Testis (tissue), 5 donors: Measurements from ENCODE around the gene HSPA6. TPM values are rescaled to one million over a fixed set of nuclear protein-coding genes. Genes with fewer than 3 reads are reported as not detected.
A peak's percentile ranks its signal among the peaks of the same experiment; 100 is the strongest.
"Not testable (repeated sequence)": the region's sequence is repeated elsewhere in the genome, so short reads cannot be mapped to it uniquely, and the experiment has no call there.

Experiments
- DNase-seq: peaks from one replicate; pipeline ENCODE4 v3.0.0-alpha.2; 2019
- H3K27ac ChIP-seq, 2 donors: fragments of 200-600 bp; sonication (generic); one replicate each; pipeline ENCODE4 v1.5.1; 2019
- H3K27me3 ChIP-seq: fragments of 200-600 bp; sonication (generic); one replicate; pipeline ENCODE4 v1.5.1; 2019
- H3K36me3 ChIP-seq: fragments of 200-600 bp; sonication (generic); one replicate; pipeline ENCODE4 v1.5.1; 2017; ENCODE audit warnings: low read depth; ENCODE audit errors: missing control alignments
- H3K4me1 ChIP-seq: fragments of 200-600 bp; sonication (generic); one replicate; pipeline ENCODE4 v1.5.1; 2019
- H3K4me3 ChIP-seq, 2 donors: fragments of 200-600 bp; sonication (generic); one replicate each; pipeline ENCODE4 v1.5.1; 2017 to 2019
- H3K9me3 ChIP-seq: fragments of 200-600 bp; sonication (generic); one replicate; pipeline ENCODE4 v1.5.1; 2017
- POLR2A ChIP-seq: fragments of 450-650 bp; IDR thresholded peaks from one replicate; pipeline ENCODE4 v1.6.1; 2017; ENCODE audit warnings: antibody characterized with exemption, mild to moderate bottlenecking, moderate library complexity
- WGBS, 2 donors: methylation state at CpG; one replicate each; pipeline ENCODE4 v1.1.5; 2018; 5-methylcytosine and 5-hydroxymethylcytosine counted together
- intact Hi-C: fragments of 100-400 bp; cut with DNase I; formaldehyde crosslinking; loops from one replicate; pipeline ENCODE4 v1.15.1; 2023; ENCODE audit warnings: low total_unique reads
- long read RNA-seq, 2 donors: transcript quantifications; one replicate each; lab custom pipeline, GENCODE V29; 2026
- polyA plus RNA-seq: library from polyadenylated mRNA; stranded (reverse); fragments of 350-450 nt; fragmentation: Illumina TruSeq; extraction: RNeasy Lipid Tissue Mini Kit (QIAGEN cat#74804); gene quantifications from one replicate; pipeline ENCODE4 v1.2.3, GENCODE V29; 2014; ENCODE audit warnings: low read depth, low replicate concordance; ENCODE audit not compliant: insufficient read depth
- total RNA-seq, 2 donors: library from RNA; depleted of rRNA; stranded (reverse); fragments of >200 nt; gene quantifications; one replicate each; pipeline ENCODE4 v1.2.3, GENCODE V29; 2016
- TF ChIP-seq, protein P1 (sequence below), 3 experiments: fragments of 450-650 bp in 2 of 3; fragments of 200-600 bp in 1 of 3; sonication (generic) in 1 of 3; IDR thresholded peaks; one replicate each; pipeline ENCODE4 v1.5.1; 2016 to 2019; ENCODE audit warnings: antibody characterized with exemption in 3 of 3, mild to moderate bottlenecking in 2 of 3, moderate library complexity in 1 of 3

The HSPA6 gene
- total RNA-seq = 1 to 10 TPM in 1 of 2 donors, under 1 TPM in 1; 0.94 to 2.5 TPM
- polyA plus RNA-seq = 2.8 TPM
- long read RNA-seq, donor 1, partial matches to known transcripts = 0 of 1 reads
- long read RNA-seq, donor 1, other reads (novel, unspliced or antisense) = 0 of 1 reads
- long read RNA-seq, donor 2 = 0 reads

DNA sequence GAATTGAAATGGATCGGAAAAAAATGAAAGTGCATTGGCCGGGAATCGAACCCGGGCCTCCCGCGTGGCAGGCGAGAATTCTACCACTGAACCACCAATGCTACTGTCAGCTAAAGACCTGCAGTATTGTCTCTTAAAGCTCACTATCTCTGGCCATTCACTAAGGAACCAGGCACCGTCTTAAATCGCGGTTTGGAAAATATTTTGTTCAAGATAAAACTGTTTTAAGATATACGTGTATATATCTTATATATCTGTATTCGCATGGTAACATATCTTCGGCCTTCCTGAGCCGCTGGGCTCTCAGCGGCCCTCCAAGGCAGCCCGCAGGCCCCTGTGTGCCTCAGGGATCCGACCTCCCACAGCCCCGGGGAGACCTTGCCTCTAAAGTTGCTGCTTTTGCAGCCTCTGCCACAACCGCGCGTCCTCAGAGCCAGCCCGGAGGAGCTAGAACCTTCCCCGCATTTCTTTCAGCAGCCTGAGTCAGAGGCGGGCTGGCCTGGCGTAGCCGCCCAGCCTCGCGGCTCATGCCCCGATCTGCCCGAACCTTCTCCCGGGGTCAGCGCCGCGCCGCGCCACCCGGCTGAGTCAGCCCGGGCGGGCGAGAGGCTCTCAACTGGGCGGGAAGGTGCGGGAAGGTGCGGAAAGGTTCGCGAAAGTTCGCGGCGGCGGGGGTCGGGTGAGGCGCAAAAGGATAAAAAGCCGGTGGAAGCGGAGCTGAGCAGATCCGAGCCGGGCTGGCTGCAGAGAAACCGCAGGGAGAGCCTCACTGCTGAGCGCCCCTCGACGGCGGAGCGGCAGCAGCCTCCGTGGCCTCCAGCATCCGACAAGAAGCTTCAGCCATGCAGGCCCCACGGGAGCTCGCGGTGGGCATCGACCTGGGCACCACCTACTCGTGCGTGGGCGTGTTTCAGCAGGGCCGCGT lies at the start of gene HSPA6:
Gene HSPA6, plus strand, starts transcription at position 724 of the 925 bp plus-strand sequence. Its CDS starts 119 bp downstream, at position 843.
- DNase-seq = peak; percentile 85
- intact Hi-C loops, H3K4me1 ChIP-seq, H3K36me3 ChIP-seq, H3K9me3 ChIP-seq, H3K27me3 ChIP-seq: not testable (repeated sequence)
- Histone ChIP-seq H3K27ac (peak within 1 kb of the TSS; percentile 84 to 89), H3K4me3 (peak within 1 kb of the TSS; percentile 69 to 79)
- 0% methylated on average over 21 to 34 of the region's 72 CpGs for WGBS, 2 donors

DNA sequence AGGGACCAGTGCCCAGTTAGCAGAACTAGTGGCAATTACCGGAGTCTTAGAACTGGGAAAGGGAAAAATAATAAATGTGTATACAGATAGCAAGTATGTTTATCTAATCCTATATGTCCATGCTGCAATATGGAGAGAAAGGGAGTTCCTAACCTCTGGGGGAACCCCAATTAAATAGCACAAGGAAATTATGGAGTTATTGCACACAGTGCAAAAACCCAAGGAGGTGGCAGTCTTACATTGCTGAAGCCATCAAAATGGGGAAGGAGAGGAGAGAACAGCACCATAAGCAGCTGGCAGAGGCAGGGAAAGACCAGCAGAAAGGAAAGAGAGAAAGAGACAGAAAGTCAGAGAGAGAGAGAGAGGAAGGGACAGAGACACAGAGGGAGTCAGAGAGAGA lies 46.6 kb upstream of the HSPA6 start:
- DNase-seq, H3K4me3 ChIP-seq, H3K27ac ChIP-seq, H3K36me3 ChIP-seq, H3K9me3 ChIP-seq, intact Hi-C loops, H3K4me1 ChIP-seq, H3K27me3 ChIP-seq: not testable (repeated sequence)
- WGBS, 2 donors = 96% methylated on average over 1 of the region's 1 CpG

DNA sequence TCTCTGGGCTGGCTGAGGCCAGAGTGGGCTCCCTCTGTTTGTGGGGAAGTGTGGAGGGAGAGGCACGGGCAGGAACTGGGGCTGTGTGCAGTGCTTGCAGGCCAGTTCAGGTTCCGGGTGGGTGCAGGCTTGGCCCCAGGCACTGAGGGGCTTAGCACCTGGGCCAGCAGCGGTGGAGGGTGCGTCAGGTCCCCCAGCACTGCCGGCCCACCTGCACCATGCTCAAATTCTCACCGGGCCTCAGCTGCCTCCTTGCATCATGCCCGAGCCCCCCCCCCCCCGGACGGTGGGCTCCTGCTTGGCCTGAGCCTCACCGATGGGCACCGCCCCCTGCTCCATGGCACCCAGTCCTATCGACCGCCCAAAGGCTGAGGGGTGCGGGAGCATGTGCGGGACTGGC lies 45.4 kb upstream of the HSPA6 start:
- intact Hi-C loops = no loop called here
- H3K36me3 ChIP-seq = no peaks in the 10 kb centered on the region
- DNase-seq = no peak
- no peaks in the 10 kb centered on the region for H3K4me1 ChIP-seq
- no peaks in the 10 kb centered on the region for H3K9me3 ChIP-seq
- no peaks in the 10 kb centered on the region for H3K27me3 ChIP-seq
- 90 to 95% methylated on average over 3 to 9 of the region's 15 CpGs for WGBS, 2 donors
- no peak for TF ChIP-seq POLR2A
- TF ChIP-seq, protein P1, sequence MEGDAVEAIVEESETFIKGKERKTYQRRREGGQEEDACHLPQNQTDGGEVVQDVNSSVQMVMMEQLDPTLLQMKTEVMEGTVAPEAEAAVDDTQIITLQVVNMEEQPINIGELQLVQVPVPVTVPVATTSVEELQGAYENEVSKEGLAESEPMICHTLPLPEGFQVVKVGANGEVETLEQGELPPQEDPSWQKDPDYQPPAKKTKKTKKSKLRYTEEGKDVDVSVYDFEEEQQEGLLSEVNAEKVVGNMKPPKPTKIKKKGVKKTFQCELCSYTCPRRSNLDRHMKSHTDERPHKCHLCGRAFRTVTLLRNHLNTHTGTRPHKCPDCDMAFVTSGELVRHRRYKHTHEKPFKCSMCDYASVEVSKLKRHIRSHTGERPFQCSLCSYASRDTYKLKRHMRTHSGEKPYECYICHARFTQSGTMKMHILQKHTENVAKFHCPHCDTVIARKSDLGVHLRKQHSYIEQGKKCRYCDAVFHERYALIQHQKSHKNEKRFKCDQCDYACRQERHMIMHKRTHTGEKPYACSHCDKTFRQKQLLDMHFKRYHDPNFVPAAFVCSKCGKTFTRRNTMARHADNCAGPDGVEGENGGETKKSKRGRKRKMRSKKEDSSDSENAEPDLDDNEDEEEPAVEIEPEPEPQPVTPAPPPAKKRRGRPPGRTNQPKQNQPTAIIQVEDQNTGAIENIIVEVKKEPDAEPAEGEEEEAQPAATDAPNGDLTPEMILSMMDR (IDR thresholded peaks at IDR 0.05) = no peak
- no peak overlapping the region for H3K4me3 ChIP-seq
- no peak overlapping the region for H3K27ac ChIP-seq

DNA sequence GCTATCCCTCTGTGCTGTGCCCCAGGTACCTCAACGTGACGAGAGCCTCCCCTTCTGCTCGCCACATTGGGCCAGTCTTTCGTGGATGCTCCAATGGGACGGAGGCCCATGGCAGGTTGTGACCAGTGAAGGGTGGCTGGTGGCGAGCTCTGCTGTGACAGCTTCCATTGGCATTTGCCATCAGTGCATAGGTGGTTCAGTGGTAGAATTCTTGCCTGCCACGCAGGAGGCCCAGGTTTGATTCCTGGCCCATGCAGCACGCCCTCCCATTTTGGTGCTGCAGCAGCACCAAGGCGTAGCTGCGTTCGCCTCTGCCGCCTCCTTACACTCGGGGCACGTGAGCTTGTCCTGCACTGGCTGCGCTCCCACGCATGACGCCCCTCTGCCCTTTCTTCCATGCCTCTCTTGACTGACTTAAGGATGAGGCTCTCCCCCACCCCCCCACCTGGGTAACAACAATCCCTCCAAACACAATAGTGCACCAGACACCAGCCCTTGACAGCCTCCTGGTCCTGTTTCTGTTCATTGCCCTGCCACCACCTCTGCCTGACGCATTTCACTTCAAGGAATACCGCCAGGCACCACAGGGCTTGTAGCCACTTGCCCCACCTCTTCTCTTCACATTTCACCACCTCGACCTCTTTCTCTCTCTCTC lies 43.8 kb upstream of the HSPA6 start:
- intact Hi-C loops = no loop called here

DNA sequence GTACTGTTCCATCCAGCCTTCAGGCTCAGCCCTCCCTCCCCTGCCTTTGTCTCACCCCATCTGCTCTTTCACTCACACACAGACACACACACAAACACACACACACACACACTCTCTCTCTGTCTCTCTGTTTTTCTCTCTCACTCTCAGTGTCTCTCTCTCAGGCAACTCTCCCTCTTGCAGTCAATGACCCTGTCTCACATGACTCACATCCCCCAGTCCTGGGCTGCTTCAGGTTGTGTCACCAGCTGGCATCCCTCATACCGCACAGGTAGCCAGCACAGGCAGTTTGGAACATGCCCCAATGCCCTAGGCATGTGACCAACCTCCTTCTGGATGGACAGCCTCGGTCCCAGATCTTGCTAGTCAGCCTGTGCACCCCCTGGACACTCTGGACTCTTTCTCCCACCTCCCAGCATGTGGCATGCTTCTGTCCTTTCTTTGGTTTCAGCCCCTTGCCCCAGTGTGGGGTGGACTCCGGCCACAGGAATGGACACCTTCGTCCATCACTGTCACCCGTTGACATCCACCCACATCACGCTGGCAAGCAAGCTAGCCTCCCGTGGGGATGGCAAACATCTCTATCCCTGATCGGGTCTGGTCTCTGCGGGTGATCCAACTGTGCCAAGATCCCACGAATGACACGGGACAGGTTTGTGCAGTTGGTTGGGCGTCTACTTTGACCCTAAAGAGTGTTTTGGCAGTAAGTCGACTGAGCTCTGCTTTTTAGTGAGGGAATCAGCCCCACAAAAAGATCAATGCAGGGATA lies 42.5 kb upstream of the HSPA6 start:
- TF ChIP-seq, protein P1 (IDR thresholded peaks at IDR 0.05) = no peak
- no peak for TF ChIP-seq POLR2A
- 82 to 84% methylated on average over 13 of the region's 13 CpGs for WGBS, 2 donors
- Histone ChIP-seq H3K36me3 (no peaks in the 10 kb centered on the region), H3K9me3 (no peaks in the 10 kb centered on the region), H3K27me3 (no peaks in the 10 kb centered on the region), H3K4me1 (no peaks in the 10 kb centered on the region), H3K27ac (no peak overlapping the region), H3K4me3 (no peak overlapping the region)
- DNase-seq = no peak
- intact Hi-C loops = no loop called here

More for the DNA sequence above, 43.8 kb upstream of the HSPA6 start:
- H3K9me3 ChIP-seq = no peaks in the 10 kb centered on the region
- H3K4me3 ChIP-seq = no peak overlapping the region
- no peaks in the 10 kb centered on the region for H3K27me3 ChIP-seq
- TF ChIP-seq, protein P1 (IDR thresholded peaks at IDR 0.05) = no peak
- TF ChIP-seq POLR2A = no peak
- no peaks in the 10 kb centered on the region for H3K36me3 ChIP-seq
- no peak for DNase-seq
- 75 to 80% methylated on average over 14 to 20 of the region's 20 CpGs for WGBS, 2 donors
- H3K27ac ChIP-seq = no peak overlapping the region
- H3K4me1 ChIP-seq = no peaks in the 10 kb centered on the region
